Liver (tissue), 3 donors: Measurements from ENCODE around the gene KRT77.

Experiments used
- ATF3 ChIP-seq: IDR thresholded peaks from 2 replicates; pipeline ENCODE4 v1.6.1; 2016; ENCODE audit warnings: antibody characterized with exemption
- CTCF ChIP-seq: fragments of 150-350 bp; IDR thresholded peaks from 2 replicates; pipeline ENCODE4 v1.5.1; 2017; ENCODE audit warnings: improper control_type of control experiment, low read depth, low read length; ENCODE audit not compliant: missing input control
- GABPA ChIP-seq, 2 donors: IDR thresholded peaks in 1 of 2; conservative IDR thresholded peaks in 1 of 2; 2 replicates each; pipeline ENCODE4 v1.6.1; 2016; ENCODE audit warnings: antibody characterized with exemption in 2 of 2, mild to moderate bottlenecking in 1 of 2, moderate library complexity in 1 of 2
- HNF4G ChIP-seq: IDR thresholded peaks from 2 replicates; pipeline ENCODE4 v1.6.1; 2016; ENCODE audit warnings: antibody characterized with exemption
- JUND ChIP-seq, 2 donors: IDR thresholded peaks; 2 replicates each; pipeline ENCODE4 v1.6.1; 2016; ENCODE audit warnings: antibody characterized with exemption in 2 of 2
- MAX ChIP-seq: IDR thresholded peaks from 2 replicates; pipeline ENCODE4 v1.6.1; 2016; ENCODE audit warnings: antibody characterized with exemption
- RAD21 ChIP-seq, 2 donors: IDR thresholded peaks; 2 replicates each; pipeline ENCODE4 v1.6.1; 2016; ENCODE audit warnings: antibody characterized with exemption in 2 of 2, mild to moderate bottlenecking in 2 of 2
- SP1 ChIP-seq: IDR thresholded peaks from 2 replicates; pipeline ENCODE4 v1.6.1; 2018; ENCODE audit warnings: antibody characterized with exemption, mild to moderate bottlenecking
- TAF1 ChIP-seq: conservative IDR thresholded peaks from 2 replicates; pipeline ENCODE4 v1.6.1; 2016; ENCODE audit warnings: antibody characterized with exemption, mild to moderate bottlenecking
- YY1 ChIP-seq: IDR thresholded peaks from 2 replicates; pipeline ENCODE4 v1.6.1; 2016; ENCODE audit warnings: antibody characterized with exemption, mild to moderate bottlenecking
- ZBTB33 ChIP-seq: IDR thresholded peaks from 2 replicates; pipeline ENCODE4 v1.6.1; 2016; ENCODE audit warnings: antibody characterized with exemption
- donor health status: healthy.
- donor health status: healthy.

GRCh38 chr12:52727037-52727436 is 23.7 kb upstream of the KRT77 start:
- TF ChIP-seq TAF1: no peak
- TF ChIP-seq CTCF: no peak
- no peak for TF ChIP-seq MAX
- no peak for TF ChIP-seq JUND (IDR thresholded peaks at IDR 0.05)
- TF ChIP-seq GABPA (IDR thresholded peaks at IDR 0.05 in 1 of 2, conservative IDR thresholded peaks at IDR 0.05 in 1 of 2): no peak
- no peak for TF ChIP-seq ZBTB33
- TF ChIP-seq YY1: no peak
- TF ChIP-seq ATF3: no peak
- TF ChIP-seq HNF4G: no peak
- no peak for TF ChIP-seq RAD21 (IDR thresholded peaks at IDR 0.05)
- no peak for TF ChIP-seq SP1
